GM12892 (cell line): ENCODE results near the gene NID1.

ENCODE experiments used
- POLR2A ChIP-seq: IDR thresholded peaks from 2 replicates; pipeline ENCODE4 v1.6.1; 2011; ENCODE audit warnings: low read depth, low read length, control low read depth
- POLR2AphosphoS5 ChIP-seq: IDR thresholded peaks from 2 replicates; pipeline ENCODE4 v1.6.1; 2011; ENCODE audit warnings: low read depth, low read length, control low read depth
- TAF1 ChIP-seq: IDR thresholded peaks from 2 replicates; pipeline ENCODE4 v1.6.1; 2011; ENCODE audit warnings: low read depth, mild to moderate bottlenecking, control low read depth, low read length, borderline replicate concordance

- TF ChIP-seq TAF1, result no peak
- no peak for TF ChIP-seq POLR2AphosphoS5
- no peak for TF ChIP-seq POLR2A
Observed at GRCh38 chr1:236058141-236058934, 6.6 kb downstream of the NID1 start.
